Endothelial cell (in vitro differentiated cells): ENCODE measurements around the gene PAPPA. TPM values are rescaled to one million over a fixed set of nuclear protein-coding genes. Genes with fewer than 3 reads are reported as not detected.

Experiments
- DNase-seq: peaks from one replicate; pipeline ENCODE4 v3.0.0; 2021; ENCODE audit warnings: low spot score
- H3K27ac Mint-ChIP-seq: one replicate; pipeline ENCODE4 v1.8.0; 2021; ENCODE audit warnings: mixed read lengths, inconsistent platforms; ENCODE audit not compliant: unreplicated experiment
- H3K27me3 Mint-ChIP-seq: one replicate; pipeline ENCODE4 v1.8.0; 2021; ENCODE audit warnings: mild to moderate bottlenecking, moderate library complexity, mixed read lengths, inconsistent platforms; ENCODE audit not compliant: unreplicated experiment
- H3K36me3 Mint-ChIP-seq: one replicate; pipeline ENCODE4 v1.8.0; 2021; ENCODE audit warnings: mild to moderate bottlenecking, low read depth, mixed read lengths, inconsistent platforms; ENCODE audit not compliant: unreplicated experiment
- H3K4me1 Mint-ChIP-seq: one replicate; pipeline ENCODE4 v1.8.0; 2021; ENCODE audit warnings: mild to moderate bottlenecking, mixed read lengths, inconsistent platforms; ENCODE audit not compliant: unreplicated experiment
- H3K4me3 Mint-ChIP-seq: one replicate; pipeline ENCODE4 v1.8.0; 2021; ENCODE audit warnings: mild to moderate bottlenecking, mixed read lengths, inconsistent platforms; ENCODE audit not compliant: unreplicated experiment
- H3K9me3 Mint-ChIP-seq: one replicate; pipeline ENCODE4 v1.8.0; 2021; ENCODE audit warnings: mixed read lengths, inconsistent platforms; ENCODE audit not compliant: unreplicated experiment
- total RNA-seq: library from RNA; stranded (reverse); fragmentation: NEBNext Ultra II Directional; extraction: Animal tissue kit (Norgen Biotek cat#: 25700); gene quantifications from one replicate; pipeline ENCODE4 v1.2.1, GENCODE V29; 2021; ENCODE audit not compliant: unreplicated experiment
- TF ChIP-seq, protein P1 (sequence below): fragments of 200-600 bp; sonication (generic); IDR thresholded peaks from one replicate; pipeline ENCODE4 v1.5.0; 2021; ENCODE audit warnings: antibody characterized with exemption; ENCODE audit not compliant: unreplicated experiment

The PAPPA gene
- total RNA-seq, 1 donor from 2014 or later, result 1.4 TPM

DNA sequence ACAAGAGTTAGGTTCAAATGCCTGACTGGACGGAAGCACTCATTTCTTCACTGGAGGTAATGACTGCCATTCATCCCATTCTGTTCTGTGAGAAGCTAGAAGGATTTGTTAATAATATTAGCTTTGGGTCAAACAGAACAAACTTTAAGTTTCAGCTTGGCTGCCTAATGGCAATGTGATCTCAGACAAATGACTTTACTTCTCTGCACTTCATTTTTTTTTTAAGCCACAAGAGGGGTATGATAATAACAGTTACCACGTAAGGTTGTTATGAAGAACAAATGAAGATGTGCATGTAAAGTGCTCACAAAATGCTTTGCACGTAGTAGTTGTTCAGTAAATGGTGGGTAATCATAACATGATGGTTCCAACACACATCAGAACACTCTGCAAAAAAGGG, 199.4 kb downstream of the PAPPA start:
- H3K27ac Mint-ChIP-seq, result no peak overlapping the region
- H3K36me3 Mint-ChIP-seq, result peaks cover 4% of the 10 kb centered on the region
- DNase-seq, result no peak
- H3K27me3 Mint-ChIP-seq, result peaks cover 2% of the 10 kb centered on the region
- TF ChIP-seq, protein P1, sequence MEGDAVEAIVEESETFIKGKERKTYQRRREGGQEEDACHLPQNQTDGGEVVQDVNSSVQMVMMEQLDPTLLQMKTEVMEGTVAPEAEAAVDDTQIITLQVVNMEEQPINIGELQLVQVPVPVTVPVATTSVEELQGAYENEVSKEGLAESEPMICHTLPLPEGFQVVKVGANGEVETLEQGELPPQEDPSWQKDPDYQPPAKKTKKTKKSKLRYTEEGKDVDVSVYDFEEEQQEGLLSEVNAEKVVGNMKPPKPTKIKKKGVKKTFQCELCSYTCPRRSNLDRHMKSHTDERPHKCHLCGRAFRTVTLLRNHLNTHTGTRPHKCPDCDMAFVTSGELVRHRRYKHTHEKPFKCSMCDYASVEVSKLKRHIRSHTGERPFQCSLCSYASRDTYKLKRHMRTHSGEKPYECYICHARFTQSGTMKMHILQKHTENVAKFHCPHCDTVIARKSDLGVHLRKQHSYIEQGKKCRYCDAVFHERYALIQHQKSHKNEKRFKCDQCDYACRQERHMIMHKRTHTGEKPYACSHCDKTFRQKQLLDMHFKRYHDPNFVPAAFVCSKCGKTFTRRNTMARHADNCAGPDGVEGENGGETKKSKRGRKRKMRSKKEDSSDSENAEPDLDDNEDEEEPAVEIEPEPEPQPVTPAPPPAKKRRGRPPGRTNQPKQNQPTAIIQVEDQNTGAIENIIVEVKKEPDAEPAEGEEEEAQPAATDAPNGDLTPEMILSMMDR, result no peak
- no peaks in the 10 kb centered on the region for H3K9me3 Mint-ChIP-seq
- H3K4me1 Mint-ChIP-seq, result peaks cover 6% of the 10 kb centered on the region
- H3K4me3 Mint-ChIP-seq, result no peak overlapping the region

DNA sequence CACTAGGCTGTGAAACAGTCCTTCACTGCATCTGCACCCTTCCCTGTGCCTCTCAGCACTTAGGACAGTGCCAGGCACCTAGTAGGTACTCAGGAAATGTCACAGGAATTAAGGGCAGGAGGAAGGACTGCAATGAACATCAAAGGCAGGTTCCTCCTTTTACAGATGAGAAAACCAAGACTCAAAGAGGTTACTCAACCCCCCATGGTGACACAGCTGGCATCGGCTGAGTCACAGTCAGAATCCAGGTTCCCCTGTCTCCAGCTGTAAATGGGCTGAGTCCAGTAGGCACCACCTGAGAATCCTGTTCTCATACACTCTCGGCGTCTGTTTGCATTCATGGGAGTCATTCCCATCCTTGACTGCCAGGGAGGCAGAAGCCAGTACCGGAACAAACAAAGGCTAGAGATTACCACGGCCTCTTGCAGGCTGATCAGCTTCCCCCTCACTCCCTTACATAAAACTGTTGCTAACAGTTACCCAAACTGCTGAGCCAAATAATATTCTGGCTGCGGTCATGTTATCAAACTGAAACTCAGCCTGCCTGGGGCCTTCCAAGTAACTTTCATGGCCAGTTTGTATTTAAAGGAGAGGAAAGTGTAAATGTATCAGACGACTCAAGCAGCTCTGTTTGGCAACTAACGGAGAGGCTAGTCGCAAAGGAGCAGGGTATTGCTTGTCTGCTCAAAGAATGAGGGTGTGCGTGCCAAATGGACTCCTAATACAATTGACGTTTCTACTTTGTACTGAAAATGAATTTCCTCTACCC, 201.7 kb downstream of the PAPPA start:
- Mint-ChIP-seq H3K4me1 (peaks cover 6% of the 10 kb centered on the region), H3K27me3 (peaks cover 2% of the 10 kb centered on the region), H3K9me3 (no peaks in the 10 kb centered on the region), H3K36me3 (peaks cover 4% of the 10 kb centered on the region), H3K4me3 (no peak overlapping the region), H3K27ac (no peak overlapping the region)
- DNase-seq, result no peak
- TF ChIP-seq, protein P1, result no peak

DNA sequence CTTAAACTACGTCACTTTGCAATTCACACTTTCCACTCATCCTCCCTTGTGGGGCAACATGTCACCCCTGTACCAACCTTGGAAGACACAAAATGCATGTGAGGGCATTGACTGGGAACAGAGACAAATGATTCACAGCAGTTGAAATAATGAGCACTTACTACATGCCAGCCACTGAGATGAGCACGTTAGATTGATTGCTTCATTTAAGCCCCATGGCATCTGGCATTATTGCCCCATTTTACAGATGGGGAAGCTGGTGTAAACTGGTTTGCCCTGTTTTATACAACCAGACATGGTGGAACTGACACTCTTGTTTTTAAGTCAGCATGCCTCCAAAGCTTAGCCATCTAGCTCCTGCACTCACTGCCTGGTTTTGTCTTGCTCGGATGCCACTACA, 204.7 kb downstream of the PAPPA start:
- H3K9me3 Mint-ChIP-seq, result no peaks in the 10 kb centered on the region
- TF ChIP-seq, protein P1, result no peak
- H3K36me3 Mint-ChIP-seq, result no peaks in the 10 kb centered on the region
- no peak for DNase-seq
- H3K4me3 Mint-ChIP-seq, result no peak overlapping the region
- H3K27me3 Mint-ChIP-seq, result no peaks in the 10 kb centered on the region
- no peak overlapping the region for H3K27ac Mint-ChIP-seq
- H3K4me1 Mint-ChIP-seq, result peaks cover 6% of the 10 kb centered on the region

DNA sequence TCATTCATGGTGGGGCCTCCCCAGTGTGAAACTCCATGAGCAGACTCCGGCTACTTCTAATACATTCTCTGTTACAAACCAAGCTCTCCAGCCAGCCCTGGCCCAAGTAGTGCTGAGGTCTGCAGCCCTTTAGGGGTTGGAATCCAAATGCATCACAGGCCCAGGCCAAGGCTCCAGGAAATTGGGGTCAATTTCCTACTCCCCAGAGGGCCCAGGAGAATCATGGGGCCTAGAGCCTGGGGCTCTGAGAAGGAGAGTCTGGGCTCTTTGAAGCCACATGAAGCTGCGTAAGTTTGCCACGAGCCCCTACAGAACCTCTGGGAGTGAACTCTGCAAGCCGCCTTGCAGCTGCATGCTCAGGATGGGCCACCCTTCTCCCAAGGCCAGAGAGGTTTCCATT, 206.4 kb downstream of the PAPPA start:
- no peaks in the 10 kb centered on the region for H3K36me3 Mint-ChIP-seq
- no peak overlapping the region for H3K27ac Mint-ChIP-seq

DNA sequence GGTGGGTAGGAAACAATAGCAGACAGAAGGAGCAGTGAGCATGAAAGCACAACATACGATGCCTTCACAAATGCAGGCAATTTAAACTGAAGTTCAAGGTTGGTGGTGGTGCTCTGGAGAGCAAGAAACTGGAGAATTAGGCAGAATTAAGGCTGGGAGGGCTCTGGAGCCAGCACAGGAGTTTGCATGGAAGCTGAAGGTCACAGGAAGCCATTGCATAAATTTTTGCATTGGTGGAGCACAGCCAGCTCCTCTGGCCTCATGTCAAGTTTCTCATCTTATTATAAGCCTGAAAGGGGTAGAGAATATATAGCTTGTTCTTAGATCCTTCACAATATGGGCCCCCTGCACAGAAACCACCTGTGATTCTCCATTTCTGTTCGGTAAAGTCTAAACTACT, 207.4 kb downstream of the PAPPA start:
- H3K27ac Mint-ChIP-seq, result no peak overlapping the region
- TF ChIP-seq, protein P1, result no peak
- no peak for DNase-seq
- H3K4me3 Mint-ChIP-seq, result no peak overlapping the region
- H3K36me3 Mint-ChIP-seq, result no peaks in the 10 kb centered on the region
- H3K4me1 Mint-ChIP-seq, result no peaks in the 10 kb centered on the region
- no peaks in the 10 kb centered on the region for H3K9me3 Mint-ChIP-seq
- H3K27me3 Mint-ChIP-seq, result no peaks in the 10 kb centered on the region

More for the DNA sequence above, 206.4 kb downstream of the PAPPA start:
- Mint-ChIP-seq H3K27me3 (no peaks in the 10 kb centered on the region), H3K4me3 (no peak overlapping the region), H3K9me3 (no peaks in the 10 kb centered on the region), H3K4me1 (peaks cover under 1% of the 10 kb centered on the region)
- no peak for DNase-seq
- TF ChIP-seq, protein P1, result no peak
